AG08395 (cell line): ENCODE data around the gene PSME3IP1.
"Not testable (repeated sequence)": the region's sequence is repeated elsewhere in the genome, so short reads cannot be mapped to it uniquely, and the experiment has no call there.

Experiments
- DNase-seq: peaks from one replicate; pipeline ENCODE4 v3.0.0; 2012; ENCODE audit warnings: mixed read lengths, low spot score

The PSME3IP1 gene, protein sequence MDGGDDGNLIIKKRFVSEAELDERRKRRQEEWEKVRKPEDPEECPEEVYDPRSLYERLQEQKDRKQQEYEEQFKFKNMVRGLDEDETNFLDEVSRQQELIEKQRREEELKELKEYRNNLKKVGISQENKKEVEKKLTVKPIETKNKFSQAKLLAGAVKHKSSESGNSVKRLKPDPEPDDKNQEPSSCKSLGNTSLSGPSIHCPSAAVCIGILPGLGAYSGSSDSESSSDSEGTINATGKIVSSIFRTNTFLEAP

DNA sequence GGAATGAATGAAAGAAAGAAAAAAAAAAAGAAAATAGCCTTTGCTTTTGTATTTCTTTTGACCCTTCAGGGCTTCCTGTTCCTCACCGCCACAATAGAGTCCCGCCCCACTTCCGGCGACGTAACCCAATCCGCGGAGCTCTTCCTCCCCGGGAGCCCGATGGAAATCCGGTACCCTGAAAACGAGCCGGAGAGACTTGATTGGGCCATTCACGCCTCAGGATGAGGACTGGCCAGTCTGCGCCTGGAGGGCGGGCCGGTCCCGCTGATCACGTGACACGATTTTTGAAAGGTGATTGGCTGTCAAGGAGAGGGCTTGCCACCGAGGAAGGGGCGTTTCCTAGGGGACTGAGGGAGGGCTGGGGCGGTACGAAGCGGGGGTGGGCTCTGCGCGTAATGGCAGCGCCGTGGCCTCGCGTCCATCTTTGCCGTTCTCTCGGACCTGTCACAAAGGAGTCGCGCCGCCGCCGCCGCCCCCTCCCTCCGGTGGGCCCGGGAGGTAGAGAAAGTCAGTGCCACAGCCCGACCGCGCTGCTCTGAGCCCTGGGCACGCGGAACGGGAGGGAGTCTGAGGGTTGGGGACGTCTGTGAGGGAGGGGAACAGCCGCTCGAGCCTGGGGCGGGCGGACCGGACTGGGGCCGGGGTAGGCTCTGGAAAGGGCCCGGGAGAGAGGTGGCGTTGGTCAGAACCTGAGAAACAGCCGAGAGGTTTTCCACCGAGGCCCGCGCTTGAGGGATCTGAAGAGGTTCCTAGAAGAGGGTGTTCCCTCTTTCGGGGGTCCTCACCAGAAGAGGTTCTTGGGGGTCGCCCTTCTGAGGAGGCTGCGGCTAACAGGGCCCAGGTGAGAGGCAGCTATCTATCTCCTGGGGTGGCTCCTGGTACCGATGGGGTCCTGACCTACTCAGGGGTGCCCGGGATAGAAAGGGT lies at the start of gene PSME3IP1, which contains the start of gene RSPRY1:
Gene PSME3IP1 (minus strand): TSS at position 95 of the 927 bp plus-strand sequence. CDS start 12,185 bp downstream, outside the sequence.
Gene RSPRY1 (plus strand): TSS at position 385 of the 927 bp plus-strand sequence. CDS start 18,330 bp downstream, outside the sequence.
- peak; percentile 100 for DNase-seq

GRCh38 chr16:57235128-57236021 lies 49.5 kb upstream of the PSME3IP1 start:
- no peak for DNase-seq

DNA sequence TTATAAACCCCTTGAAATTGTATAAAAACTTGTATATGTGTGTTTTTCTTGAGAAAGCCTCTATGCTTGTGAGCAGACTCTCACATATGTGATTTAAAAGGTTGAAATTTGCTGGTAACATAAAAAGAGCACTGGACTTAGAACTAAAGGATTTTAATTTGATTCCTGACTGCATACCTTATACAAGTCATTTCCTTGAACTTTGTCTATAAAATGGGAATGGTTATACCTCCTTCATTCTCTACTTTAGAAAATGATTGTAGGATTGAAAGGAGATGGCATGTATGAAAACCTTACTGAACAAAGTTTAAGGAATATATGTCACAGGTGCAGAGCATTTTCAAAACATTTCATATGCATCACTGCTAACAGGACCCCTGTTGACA lies 48.9 kb upstream of the PSME3IP1 start:
- DNase-seq, result no peak

DNA sequence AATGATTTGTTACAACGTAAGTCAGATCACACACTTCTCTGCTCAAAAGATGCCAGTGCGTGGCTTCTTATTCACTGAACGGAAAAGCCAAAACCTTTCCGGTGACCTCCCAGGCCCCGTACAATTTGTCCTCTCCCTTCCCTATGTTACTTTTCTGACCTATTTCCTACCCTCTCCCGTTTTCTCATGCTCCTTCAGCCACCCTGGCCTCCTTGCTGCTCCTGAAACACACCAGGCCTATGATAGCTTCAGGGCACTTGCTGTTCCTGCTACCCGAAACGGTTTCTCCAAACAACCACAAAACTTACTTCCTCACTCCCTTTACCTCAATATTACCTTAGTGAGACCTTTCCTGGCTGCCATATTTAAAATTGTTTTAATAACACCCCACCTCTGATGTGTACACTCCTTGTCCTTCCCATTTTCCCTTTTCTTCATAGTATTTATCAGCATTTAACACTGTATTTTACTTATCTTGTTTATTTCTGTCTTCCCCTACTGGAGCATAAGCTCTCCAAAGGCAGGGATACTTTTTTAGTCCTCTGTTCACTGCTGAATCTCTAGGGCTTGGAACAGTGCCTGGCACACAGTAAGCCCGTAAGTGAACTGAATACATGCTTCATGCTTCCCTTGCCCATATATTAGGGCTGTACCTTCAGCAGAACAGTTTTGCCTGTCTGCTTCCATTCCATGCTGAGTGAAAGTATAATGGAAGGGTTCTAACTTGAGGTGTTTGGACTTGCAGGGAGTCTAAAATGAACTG lies 48.3 kb upstream of the PSME3IP1 start:
- no peak for DNase-seq

DNA sequence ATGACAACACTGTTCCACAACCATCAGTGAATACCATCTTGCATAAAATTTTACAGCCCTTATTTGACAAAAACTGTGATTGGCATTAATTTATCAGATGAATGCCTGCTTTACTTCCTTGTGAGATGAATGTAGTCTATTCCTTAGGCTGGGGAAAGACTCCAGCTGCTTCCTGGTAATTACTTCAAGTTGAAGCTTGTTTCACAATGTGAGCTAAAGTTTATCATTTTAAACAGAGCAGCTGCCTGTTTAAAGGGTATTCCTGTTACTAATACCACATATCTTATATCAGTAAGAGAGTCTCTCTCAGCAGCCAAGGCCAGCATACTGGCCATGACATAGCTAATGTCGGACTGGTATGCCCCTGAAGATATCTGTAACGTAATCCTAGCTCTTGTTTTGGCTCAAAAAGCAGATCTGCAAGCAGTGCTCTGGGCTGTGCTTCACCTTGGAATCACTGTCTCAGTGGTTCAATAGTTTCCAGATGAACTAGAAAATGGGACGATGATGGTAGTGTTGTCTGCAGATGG lies 46.0 kb upstream of the PSME3IP1 start:
- no peak for DNase-seq

DNA sequence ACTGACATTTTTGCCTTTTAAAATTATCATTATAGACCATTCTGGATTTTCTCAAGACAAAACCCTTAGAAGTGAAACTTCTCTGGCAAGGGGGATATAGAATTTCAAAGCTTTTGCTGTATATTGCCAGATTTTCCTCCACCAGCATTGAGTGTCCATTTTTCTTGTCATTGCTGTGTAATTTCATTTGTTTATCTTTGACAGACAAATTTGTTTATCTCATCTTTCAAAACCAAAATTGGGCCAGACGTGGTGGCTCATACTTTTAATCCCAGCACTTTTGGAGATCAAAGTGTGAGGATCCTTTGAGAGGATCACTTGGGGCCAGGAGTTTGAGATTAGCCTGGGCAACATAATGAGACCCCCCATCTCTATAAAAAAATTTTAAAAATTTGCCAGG lies 43.2 kb upstream of the PSME3IP1 start:
- DNase-seq, result no peak

- DNase-seq, result no peak
These were observed 41.1 kb upstream of the PSME3IP1 start for GRCh38 chr16:57226701-57227621.

- no peak for DNase-seq
These were observed 40.1 kb upstream of the PSME3IP1 start for GRCh38 chr16:57225978-57226377.

- no peak for DNase-seq
These were observed 39.0 kb upstream of the PSME3IP1 start for GRCh38 chr16:57224651-57225335.

- DNase-seq, result no peak
These were observed 37.2 kb upstream of the PSME3IP1 start for GRCh38 chr16:57223057-57223456.

DNA sequence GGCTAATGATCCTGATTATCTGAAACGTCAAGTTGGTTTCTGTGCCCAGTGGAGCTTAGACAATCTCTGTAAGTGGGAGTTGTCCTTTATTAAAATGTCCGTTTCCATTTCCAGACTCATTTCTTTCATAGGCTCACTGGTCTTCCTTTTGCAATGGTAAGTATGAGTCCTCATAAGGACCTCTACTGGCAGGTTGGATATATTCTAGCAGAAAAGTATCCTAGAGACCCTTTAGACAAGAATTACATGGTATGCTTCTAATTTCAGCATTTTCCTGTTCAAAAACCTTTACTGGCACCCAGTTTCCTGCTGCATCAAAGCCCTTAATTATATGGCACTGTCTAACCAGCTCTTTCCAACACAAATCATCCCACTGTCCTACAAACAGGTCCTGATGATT lies 31.1 kb upstream of the PSME3IP1 start:
- no peak for DNase-seq

DNA sequence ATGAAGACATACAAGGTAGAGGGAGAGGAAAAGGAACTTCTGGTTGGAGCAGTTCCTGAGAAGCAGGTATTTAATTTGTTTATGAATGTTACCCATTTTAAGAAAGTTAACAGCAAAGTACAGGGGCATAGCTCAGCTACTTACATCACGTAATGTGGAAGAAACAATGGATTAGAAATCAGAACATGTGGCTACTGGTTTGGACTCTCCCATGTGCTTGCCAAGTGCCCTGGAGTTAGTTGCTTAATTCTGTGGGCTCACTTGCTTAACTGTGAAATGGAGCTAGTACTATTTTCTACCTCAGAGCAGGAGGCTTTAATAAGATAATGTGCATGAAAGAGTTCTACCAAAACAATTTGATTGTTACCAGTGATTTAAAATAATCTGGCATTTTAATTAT lies 27.6 kb upstream of the PSME3IP1 start:
- no peak for DNase-seq

DNA sequence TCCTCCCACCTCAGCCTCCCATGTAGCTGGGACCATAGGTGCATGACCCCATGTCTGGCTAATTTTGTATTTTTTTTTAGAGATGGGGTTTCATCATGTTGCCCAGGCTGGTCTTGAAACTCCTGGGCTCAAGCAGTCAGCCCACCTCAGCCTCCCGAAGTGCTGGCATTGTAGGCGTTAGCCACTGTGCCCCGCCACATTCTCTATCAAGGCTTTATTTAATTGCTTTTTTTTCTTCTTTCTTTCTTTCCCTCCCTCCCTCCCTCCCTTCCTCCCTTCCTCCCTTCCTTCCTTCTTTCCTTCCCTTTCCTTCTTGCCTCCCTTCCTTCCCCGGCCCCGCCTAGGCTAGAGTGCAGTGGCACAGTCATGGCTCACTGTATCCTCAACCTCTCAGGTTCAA lies 23.9 kb upstream of the PSME3IP1 start:
- DNase-seq, result no peak

GRCh38 chr16:57208926-57209325 lies 23.1 kb upstream of the PSME3IP1 start:
- DNase-seq, result no peak

GRCh38 chr16:57204675-57205074 lies 18.8 kb upstream of the PSME3IP1 start:
- DNase-seq, result no peak

DNA sequence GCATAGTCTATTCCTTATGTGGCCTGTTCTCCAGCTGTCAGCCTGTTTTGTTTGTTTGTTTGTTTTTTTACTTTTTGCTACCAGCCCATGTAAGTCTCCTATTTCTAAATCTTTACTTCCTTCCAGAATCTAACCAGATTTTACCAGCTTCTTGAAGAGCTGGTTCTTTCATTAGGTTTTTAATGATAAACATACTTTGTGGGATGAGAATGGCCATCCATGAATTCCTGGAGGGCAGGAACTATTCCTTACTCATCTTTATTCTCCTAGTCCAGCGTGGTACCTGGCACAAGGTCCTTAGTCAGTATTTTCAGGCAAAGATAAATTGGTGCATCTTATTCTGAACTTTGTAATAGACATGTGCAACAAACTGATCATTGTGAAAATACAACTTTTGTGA lies 17.6 kb upstream of the PSME3IP1 start:
- peak; percentile 21 for DNase-seq

DNA sequence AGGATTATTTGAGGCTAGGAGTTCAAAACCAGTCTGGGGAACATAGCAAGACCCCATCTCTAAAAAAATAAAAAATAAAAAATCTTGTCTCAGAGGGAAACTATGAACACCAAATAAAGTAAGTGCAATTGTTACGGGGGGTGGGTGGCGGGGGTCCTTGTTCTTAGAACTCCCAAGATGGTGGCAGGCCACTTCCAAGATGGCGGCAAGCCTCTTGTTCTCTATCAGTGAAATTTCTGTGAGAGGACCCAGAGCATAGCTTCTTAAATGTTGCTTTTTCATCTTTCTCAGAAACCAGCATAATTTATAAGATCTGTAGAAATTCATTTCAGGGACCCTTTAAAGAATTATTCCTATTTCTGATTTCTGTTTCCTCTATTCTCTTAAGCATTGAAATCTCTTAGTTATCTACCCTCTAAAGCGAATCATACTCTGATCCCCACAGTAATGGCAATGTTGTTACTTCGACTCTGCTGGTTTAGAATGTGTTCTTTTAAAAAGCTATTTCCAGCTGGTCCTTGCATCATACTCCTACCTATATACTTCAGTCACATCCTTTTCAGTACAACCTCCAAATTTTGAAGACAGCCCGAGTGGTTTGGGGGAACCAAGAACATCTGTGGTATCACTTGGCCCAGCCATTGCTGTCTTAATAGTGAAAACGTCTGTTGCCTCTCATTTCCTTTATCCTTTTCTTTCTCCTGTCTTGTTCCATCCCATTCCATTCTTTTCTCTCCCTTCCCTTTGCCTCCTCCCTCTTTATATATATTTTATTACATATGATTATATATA lies 16.5 kb upstream of the PSME3IP1 start:
- DNase-seq, result no peak

DNA sequence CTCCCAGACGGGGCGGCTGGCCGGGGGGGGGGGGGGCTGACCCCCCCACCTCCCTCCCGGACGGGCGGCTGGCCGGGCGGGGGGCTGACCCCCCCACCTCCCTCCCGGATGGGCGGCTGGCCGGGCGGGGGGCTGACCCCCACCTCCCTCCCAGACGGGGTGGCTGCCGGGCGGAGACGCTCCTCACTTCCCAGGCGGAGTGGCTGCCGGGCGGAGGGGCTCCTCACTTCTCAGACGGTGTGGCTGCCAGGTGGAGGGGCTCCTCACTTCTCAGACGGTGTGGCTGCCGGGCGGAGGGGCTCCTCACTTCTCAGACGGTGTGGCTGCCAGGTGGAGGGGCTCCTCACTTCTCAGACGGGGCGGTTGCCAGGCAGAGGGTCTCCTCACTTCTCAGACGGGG lies 15.1 kb upstream of the PSME3IP1 start:
- not testable (repeated sequence) for DNase-seq

DNA sequence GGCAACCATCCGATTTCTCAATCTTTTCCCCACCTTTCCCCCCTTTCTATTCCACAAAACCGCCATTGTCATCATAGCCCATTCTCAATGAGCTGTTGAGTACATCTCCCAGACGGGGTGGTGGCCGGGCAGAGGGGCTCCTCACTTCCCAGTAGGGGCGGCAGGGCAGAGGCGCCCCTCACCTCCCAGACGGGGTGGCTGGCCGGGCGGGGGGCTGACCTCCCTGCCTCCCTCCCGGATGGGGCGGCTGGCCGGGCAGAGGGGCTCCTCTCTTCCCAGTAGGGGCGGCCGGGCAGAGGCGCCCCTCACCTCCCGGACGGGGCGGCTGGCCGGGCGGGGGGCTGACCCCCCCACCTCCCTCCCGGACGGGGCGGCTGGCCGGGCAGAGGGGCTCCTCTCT lies 14.5 kb upstream of the PSME3IP1 start:
- not testable (repeated sequence) for DNase-seq
